Neural progenitor cell (in vitro differentiated cells): Measurements from ENCODE around the gene NOTCH1. TPM values are rescaled to one million over a fixed set of nuclear protein-coding genes. Genes with fewer than 3 reads are reported as not detected.
A peak's percentile ranks its signal among the peaks of the same experiment; 100 is the strongest.

Experiments used
- DNase-seq: peaks from one replicate; pipeline ENCODE4 v3.0.0-alpha.2; 2016; ENCODE audit warnings: low spot score
- H2AFZ ChIP-seq: fragments of 200-600 bp; sonication (generic); replicated peaks from 2 replicates; pipeline ENCODE4 v1.6.1; 2016; ENCODE audit warnings: antibody characterized with exemption
- H3F3A ChIP-seq: fragments of 200-600 bp; sonication (generic); 2 replicates; pipeline ENCODE4 v1.6.1; 2016; ENCODE audit warnings: antibody characterized with exemption, low read depth
- H3K27ac ChIP-seq: fragments of 200-600 bp; sonication (generic); 2 replicates; pipeline ENCODE4 v1.5.1; 2016; ENCODE audit warnings: mild to moderate bottlenecking
- H3K27me3 ChIP-seq: fragments of 200-600 bp; sonication (generic); 2 replicates; pipeline ENCODE4 v1.6.1; 2016; ENCODE audit warnings: mild to moderate bottlenecking, moderate library complexity
- H3K36me3 ChIP-seq: fragments of 200-600 bp; sonication (generic); 2 replicates; pipeline ENCODE4 v1.5.1; 2016
- H3K4me1 ChIP-seq: fragments of 200-600 bp; sonication (generic); 2 replicates; pipeline ENCODE4 v1.6.1; 2016; ENCODE audit warnings: mixed run types
- H3K4me2 ChIP-seq: fragments of 200-600 bp; sonication (generic); 2 replicates; pipeline ENCODE4 v1.6.1; 2016
- H3K4me3 ChIP-seq: fragments of 200-600 bp; sonication (generic); 2 replicates; pipeline ENCODE4 v1.5.1; 2016
- H3K79me2 ChIP-seq: fragments of 200-600 bp; sonication (generic); 2 replicates; pipeline ENCODE4 v1.6.1; 2016; ENCODE audit warnings: low read depth
- H3K9ac ChIP-seq: fragments of 200-600 bp; sonication (generic); 2 replicates; pipeline ENCODE4 v1.6.1; 2016
- H3K9me3 ChIP-seq: fragments of 200-600 bp; sonication (generic); 2 replicates; pipeline ENCODE4 v1.5.1; 2016; ENCODE audit warnings: low read depth
- H4K20me1 ChIP-seq: fragments of 200-600 bp; sonication (generic); 2 replicates; pipeline ENCODE4 v1.6.1; 2016; ENCODE audit warnings: low read depth
- H3K27ac Mint-ChIP-seq: 3 replicates; pipeline ENCODE4 v1.8.0; 2021; ENCODE audit warnings: mixed read lengths
- H3K27me3 Mint-ChIP-seq: 2 replicates; pipeline ENCODE4 v1.8.0; 2022; ENCODE audit warnings: low read depth, mild to moderate bottlenecking, inconsistent platforms, moderate library complexity, mixed read lengths; ENCODE audit not compliant: insufficient read depth
- H3K36me3 Mint-ChIP-seq: 3 replicates; pipeline ENCODE4 v1.8.0; 2021; ENCODE audit warnings: mixed read lengths
- H3K4me1 Mint-ChIP-seq: 3 replicates; pipeline ENCODE4 v1.8.0; 2021; ENCODE audit warnings: mixed read lengths
- H3K4me3 Mint-ChIP-seq: 3 replicates; pipeline ENCODE4 v1.8.0; 2021; ENCODE audit warnings: mild to moderate bottlenecking, moderate library complexity, mixed read lengths
- H3K9me3 Mint-ChIP-seq: 3 replicates; pipeline ENCODE4 v1.8.0; 2020; ENCODE audit warnings: mixed read lengths
- CTCF ChIP-seq: fragments of 200-600 bp; sonication (generic); IDR thresholded peaks from 2 replicates; pipeline ENCODE4 v1.5.1; 2017; ENCODE audit warnings: antibody characterized with exemption, mild to moderate bottlenecking
- EZH2 ChIP-seq: fragments of 200-600 bp; sonication (generic); IDR thresholded peaks from 2 replicates; pipeline ENCODE4 v1.6.1; 2017; ENCODE audit warnings: antibody characterized with exemption, mild to moderate bottlenecking, moderate library complexity
- EZH2phosphoT487 ChIP-seq: fragments of 200-600 bp; sonication (generic); IDR thresholded peaks from 2 replicates; pipeline ENCODE4 v1.6.1; 2017; ENCODE audit warnings: antibody characterized with exemption
- total RNA-seq: library from RNA; depleted of rRNA; stranded (reverse); fragments of >200 nt; gene quantifications from 2 replicates; pipeline ENCODE4 v1.2.3, GENCODE V29; 2015; ENCODE audit warnings: low replicate concordance

NOTCH1 gene
- total RNA-seq, 1 donor from 2014 or later, result 11.7 TPM

- H3K27me3 Mint-ChIP-seq, result peaks cover 6% of the 10 kb centered on the region
- H3K36me3 ChIP-seq, result no peaks in the 10 kb centered on the region
- H3K27ac ChIP-seq, result no peak overlapping the region
- H3K36me3 Mint-ChIP-seq, result no peaks in the 10 kb centered on the region
- no peak overlapping the region for H3K27ac Mint-ChIP-seq
- no peak overlapping the region for H3K4me3 ChIP-seq
- no peak for DNase-seq
- H3K9ac ChIP-seq, result no peak overlapping the region
- no peak overlapping the region for H3K4me3 Mint-ChIP-seq
- H3K9me3 ChIP-seq, result peaks cover 9% of the 10 kb centered on the region
- peaks cover 9% of the 10 kb centered on the region for H3K4me1 ChIP-seq
- no peak overlapping the region for H3K4me2 ChIP-seq
- TF ChIP-seq EZH2 (no peak), EZH2phosphoT487 (no peak), CTCF (no peak)
- H3K79me2 ChIP-seq, result no peaks in the 10 kb centered on the region
- no peaks in the 10 kb centered on the region for H4K20me1 ChIP-seq
- H3F3A ChIP-seq, result peaks cover 13% of the 10 kb centered on the region
- H3K4me1 Mint-ChIP-seq, result peaks cover 14% of the 10 kb centered on the region
- no peaks in the 10 kb centered on the region for H3K27me3 ChIP-seq
- no peak overlapping the region for H2AFZ ChIP-seq
- peaks cover 25% of the 10 kb centered on the region for H3K9me3 Mint-ChIP-seq
These were observed 12.5 kb upstream of the NOTCH1 start for GRCh38 chr9:136558373-136558772.

GRCh38 chr9:136557036-136557435, 11.2 kb upstream of the NOTCH1 start:
- no peaks in the 10 kb centered on the region for H4K20me1 ChIP-seq
- DNase-seq, result no peak
- no peak overlapping the region for H3K27ac ChIP-seq
- no peaks in the 10 kb centered on the region for H3K27me3 ChIP-seq
- no peaks in the 10 kb centered on the region for H3K79me2 ChIP-seq
- no peak overlapping the region for H3K4me2 ChIP-seq
- H3K9ac ChIP-seq, result no peak overlapping the region
- no peak overlapping the region for H3K4me3 ChIP-seq
- no peaks in the 10 kb centered on the region for H3K36me3 ChIP-seq
- no peaks in the 10 kb centered on the region for H3K36me3 Mint-ChIP-seq
- H3K27me3 Mint-ChIP-seq, result peaks cover 11% of the 10 kb centered on the region
- no peak for TF ChIP-seq CTCF
- TF ChIP-seq EZH2phosphoT487, result no peak
- TF ChIP-seq EZH2, result no peak
- H2AFZ ChIP-seq, result no peak overlapping the region
- peaks cover 9% of the 10 kb centered on the region for H3K9me3 ChIP-seq
- peaks cover 16% of the 10 kb centered on the region for H3F3A ChIP-seq
- no peak overlapping the region for H3K4me3 Mint-ChIP-seq
- no peak overlapping the region for H3K27ac Mint-ChIP-seq
- H3K4me1 ChIP-seq, result peaks cover 9% of the 10 kb centered on the region
- peaks cover 25% of the 10 kb centered on the region for H3K9me3 Mint-ChIP-seq
- peaks cover 23% of the 10 kb centered on the region for H3K4me1 Mint-ChIP-seq

- Histone ChIP-seq H3K9ac (no peak overlapping the region), H3K4me2 (no peak overlapping the region), H3K9me3 (peaks cover 9% of the 10 kb centered on the region), H3K27me3 (no peaks in the 10 kb centered on the region), H3K4me3 (no peak overlapping the region), H3K36me3 (no peaks in the 10 kb centered on the region), H3K79me2 (no peaks in the 10 kb centered on the region), H2AFZ (no peak overlapping the region), H3K27ac (no peak overlapping the region), H4K20me1 (no peaks in the 10 kb centered on the region), H3F3A (peaks cover 18% of the 10 kb centered on the region), H3K4me1 (peaks cover 15% of the 10 kb centered on the region)
- H3K36me3 Mint-ChIP-seq, result no peaks in the 10 kb centered on the region
- TF ChIP-seq EZH2 (no peak), CTCF (no peak)
- peaks cover 11% of the 10 kb centered on the region for H3K27me3 Mint-ChIP-seq
- peaks cover 21% of the 10 kb centered on the region for H3K9me3 Mint-ChIP-seq
- DNase-seq, result no peak
- peak overlapping the region; percentile 72 for H3K4me3 Mint-ChIP-seq
- H3K4me1 Mint-ChIP-seq, result peaks cover 29% of the 10 kb centered on the region
- H3K27ac Mint-ChIP-seq, result peak overlapping the region; percentile 81
These were observed 10.3 kb upstream of the NOTCH1 start for GRCh38 chr9:136556166-136556565.
